B cell (primary cell): ENCODE measurements around the gene ECT2L. TPM values are rescaled to one million over a fixed set of nuclear protein-coding genes. Genes with fewer than 3 reads are reported as not detected.

Source experiments
- ATAC-seq: fragments of 200-7000 bp; cut with Tn5 transposase; one replicate; pipeline ENCODE4 v1.10.0; 2021; ENCODE audit warnings: low read depth, mild to moderate bottlenecking, moderate number of reproducible peaks, moderate library complexity
- CTCF ChIA-PET: fragments of 350-600 bp; sonication (Branson Sonifier 250); formaldehyde crosslinking; loops from one replicate; lab custom pipeline; 2021; ENCODE audit warnings: antibody characterized with exemption, inconsistent platforms; lab: Charles Lee
- POLR2A ChIA-PET: fragments of 350-600 bp; sonication (Branson Sonifier 250); formaldehyde crosslinking; loops from one replicate; lab custom pipeline; 2021; ENCODE audit warnings: antibody characterized with exemption; lab: Charles Lee
- DNase-seq: peaks from one replicate; pipeline ENCODE4 v3.0.0; 2013
- H2AFZ ChIP-seq: 2 replicates; pipeline ENCODE4 v1.6.1; 2012; ENCODE audit warnings: mild to moderate bottlenecking, low read depth, low read length; ENCODE audit not compliant: insufficient read depth, poor library complexity, severe bottlenecking
- H3K27ac ChIP-seq, 2 donors: 1 replicate in 1 of 2; 2 replicates in 1 of 2; pipeline ENCODE4 v1.5.1; 2012 to 2013; ENCODE audit warnings: low read length in 2 of 2, mild to moderate bottlenecking in 2 of 2, moderate library complexity in 1 of 2
- H3K27me3 ChIP-seq, 4 experiments: fragments of 200-600 bp in 1 of 4; sonication (generic) in 1 of 4; replicated peaks in 1 of 4; 1 replicate in 2 of 4; 2 replicates in 2 of 4; pipeline versions ENCODE4 v1.6.1 to v1.7.0; 2013 to 2016; ENCODE audit warnings: low read length in 3 of 4, mild to moderate bottlenecking in 2 of 4, mixed read lengths in 1 of 4, moderate library complexity in 1 of 4; ENCODE audit not compliant: insufficient read depth in 4 of 4, control insufficient read depth in 3 of 4; ENCODE audit errors: control extremely low read depth in 1 of 4
- H3K36me3 ChIP-seq, 2 experiments: replicated peaks in 1 of 2; 1 replicate in 1 of 2; 2 replicates in 1 of 2; pipeline versions ENCODE4 v1.6.1 to v1.7.1; 2013; ENCODE audit warnings: low read length in 1 of 2; ENCODE audit not compliant: insufficient read depth in 2 of 2, control insufficient read depth in 1 of 2; ENCODE audit errors: control extremely low read depth in 1 of 2, extremely low read depth in 1 of 2
- H3K4me1 ChIP-seq, 2 donors: fragments of 200-600 bp in 1 of 2; sonication (generic) in 1 of 2; 1 replicate in 1 of 2; 2 replicates in 1 of 2; pipeline versions ENCODE4 v1.5.1 to v1.6.1; 2013 to 2017; ENCODE audit warnings: low read length in 2 of 2; ENCODE audit not compliant: control insufficient read depth in 2 of 2, insufficient read depth in 2 of 2
- H3K4me2 ChIP-seq: replicated peaks from 2 replicates; pipeline ENCODE3; 2012; ENCODE audit warnings: mild to moderate bottlenecking, low read depth, low read length; ENCODE audit not compliant: poor library complexity, severe bottlenecking
- H3K4me3 ChIP-seq, 5 experiments: fragments of 200-600 bp in 1 of 5; sonication (generic) in 1 of 5; 1 replicate in 3 of 5; 2 replicates in 2 of 5; pipeline versions ENCODE4 v1.5.1 to v1.7.0; 2011 to 2016; ENCODE audit warnings: low read length in 4 of 5, mild to moderate bottlenecking in 4 of 5, low read depth in 2 of 5, control low read depth in 1 of 5, moderate library complexity in 1 of 5; ENCODE audit not compliant: insufficient read depth in 1 of 5; ENCODE audit errors: control extremely low read depth in 1 of 5, extremely low read depth in 1 of 5
- H3K79me2 ChIP-seq: fragments of 200-600 bp; sonication (generic); one replicate; pipeline ENCODE4 v1.6.0; 2016; ENCODE audit warnings: low read length; ENCODE audit not compliant: control insufficient read depth, insufficient read depth
- H3K9ac ChIP-seq: fragments of 200-600 bp; sonication (generic); 2 replicates; pipeline ENCODE4 v1.6.1; 2017; ENCODE audit warnings: mild to moderate bottlenecking, low read length, moderate library complexity
- H3K9me3 ChIP-seq, 3 donors: one replicate each; pipeline versions ENCODE4 v1.6.1 to v1.7.1; 2013; ENCODE audit warnings: low read length in 2 of 3; ENCODE audit not compliant: control insufficient read depth in 2 of 3, insufficient read depth in 1 of 3; ENCODE audit errors: control extremely low read depth in 1 of 3
- H4K20me1 ChIP-seq: 2 replicates; pipeline ENCODE4 v1.6.0; 2012; ENCODE audit warnings: mild to moderate bottlenecking, low read length; ENCODE audit not compliant: insufficient read depth, control insufficient read depth, poor library complexity, severe bottlenecking
- H3K27ac Mint-ChIP-seq: one replicate; pipeline ENCODE4 v1.8.0; 2021; ENCODE audit warnings: mixed read lengths
- H3K27me3 Mint-ChIP-seq: one replicate; pipeline ENCODE4 v1.8.0; 2021; ENCODE audit warnings: mixed read lengths
- H3K4me1 Mint-ChIP-seq: one replicate; pipeline ENCODE4 v1.8.0; 2021; ENCODE audit warnings: mixed read lengths
- H3K4me3 Mint-ChIP-seq: one replicate; pipeline ENCODE4 v1.8.0; 2021; ENCODE audit warnings: mixed read lengths
- H3K9me3 Mint-ChIP-seq: one replicate; pipeline ENCODE4 v1.8.0; 2022; ENCODE audit warnings: mixed read lengths; ENCODE audit not compliant: insufficient read depth
- EZH2 ChIP-seq: IDR thresholded peaks from 2 replicates; pipeline ENCODE4 v1.6.1; 2012; ENCODE audit warnings: borderline replicate concordance, low read depth, mild to moderate bottlenecking, moderate library complexity, low read length; ENCODE audit not compliant: insufficient read depth, poor library complexity, severe bottlenecking
- WGBS: methylation state at CpG from one replicate; pipeline ENCODE4 v1.1.5; 2013; ENCODE audit warnings: missing lambda C conversion rate; ENCODE audit not compliant: insufficient coverage; 5-methylcytosine and 5-hydroxymethylcytosine counted together
- intact Hi-C: fragments of 100-400 bp; cut with micrococcal nuclease; formaldehyde crosslinking; loops from one replicate; pipeline ENCODE4 v1.10.0; 2022
- polyA minus RNA-seq: library from RNA; depleted of rRNA, polyadenylated mRNA; stranded (reverse); fragments of >200 nt; gene quantifications from 2 replicates; pipeline ENCODE4 v1.2.3, GENCODE V29; 2012
- polyA plus RNA-seq: library from polyadenylated mRNA; depleted of rRNA; stranded (reverse); fragments of >200 nt; gene quantifications from 2 replicates; pipeline ENCODE4 v1.2.3, GENCODE V29; 2012
- total RNA-seq, 2 donors: library from RNA; stranded (reverse); fragments of 120-200 nt in 1 of 2; gene quantifications; 1 replicate in 1 of 2; 2 replicates in 1 of 2; pipeline versions ENCODE4 v1.2.3 to v1.2.4, GENCODE V29; 2013 to 2022
- TF ChIP-seq, protein P1 (sequence below): fragments of 200-600 bp; IDR thresholded peaks from one replicate; pipeline ENCODE4 v1.8.0; 2022; ENCODE audit warnings: antibody characterized with exemption, mild to moderate bottlenecking

The ECT2L gene
- total RNA-seq: not detected in 2 replicates
- not detected for total RNA-seq (2013)
- 0.20 TPM in 1 of 2 replicates, not detected in the other for polyA plus RNA-seq
- not detected in 2 replicates for polyA minus RNA-seq

GRCh38 chr6:138795809-138796603, at the start of gene ECT2L:
ECT2L (plus strand) TSS chr6:138796087; CDS start chr6:138813275, 17,188 bp downstream.
- POLR2A ChIA-PET: no interaction called here
- peaks cover 0 to 17% (median 5%) of the 10 kb centered on the region in 4 experiments for H3K27me3 ChIP-seq
- no peak within 1 kb of the TSS for H3K4me3 Mint-ChIP-seq
- H3K79me2 ChIP-seq: no peaks in the 10 kb centered on the region
- H3K9me3 Mint-ChIP-seq: no peaks in the 10 kb centered on the region
- CTCF ChIA-PET: no interaction called here
- TF ChIP-seq, protein P1, sequence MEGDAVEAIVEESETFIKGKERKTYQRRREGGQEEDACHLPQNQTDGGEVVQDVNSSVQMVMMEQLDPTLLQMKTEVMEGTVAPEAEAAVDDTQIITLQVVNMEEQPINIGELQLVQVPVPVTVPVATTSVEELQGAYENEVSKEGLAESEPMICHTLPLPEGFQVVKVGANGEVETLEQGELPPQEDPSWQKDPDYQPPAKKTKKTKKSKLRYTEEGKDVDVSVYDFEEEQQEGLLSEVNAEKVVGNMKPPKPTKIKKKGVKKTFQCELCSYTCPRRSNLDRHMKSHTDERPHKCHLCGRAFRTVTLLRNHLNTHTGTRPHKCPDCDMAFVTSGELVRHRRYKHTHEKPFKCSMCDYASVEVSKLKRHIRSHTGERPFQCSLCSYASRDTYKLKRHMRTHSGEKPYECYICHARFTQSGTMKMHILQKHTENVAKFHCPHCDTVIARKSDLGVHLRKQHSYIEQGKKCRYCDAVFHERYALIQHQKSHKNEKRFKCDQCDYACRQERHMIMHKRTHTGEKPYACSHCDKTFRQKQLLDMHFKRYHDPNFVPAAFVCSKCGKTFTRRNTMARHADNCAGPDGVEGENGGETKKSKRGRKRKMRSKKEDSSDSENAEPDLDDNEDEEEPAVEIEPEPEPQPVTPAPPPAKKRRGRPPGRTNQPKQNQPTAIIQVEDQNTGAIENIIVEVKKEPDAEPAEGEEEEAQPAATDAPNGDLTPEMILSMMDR: no peak
- no peak for TF ChIP-seq EZH2
- peaks cover 3 to 6% of the 10 kb centered on the region in 2 donors for H3K4me1 ChIP-seq
- H3K9ac ChIP-seq: no peak within 1 kb of the TSS
- no peak for ATAC-seq
- H4K20me1 ChIP-seq: no peaks in the 10 kb centered on the region
- H3K27ac Mint-ChIP-seq: no peak within 1 kb of the TSS
- H3K36me3 ChIP-seq: peaks cover 0 to 19% of the 10 kb centered on the region in 2 experiments
- peaks cover 0 to 8% (median 0%) of the 10 kb centered on the region in 3 donors for H3K9me3 ChIP-seq
- H3K27me3 Mint-ChIP-seq: peaks cover 25% of the 10 kb centered on the region
- no peak within 1 kb of the TSS for H2AFZ ChIP-seq
- H3K4me1 Mint-ChIP-seq: peaks cover 5% of the 10 kb centered on the region
- no peak within 1 kb of the TSS for H3K27ac ChIP-seq
- peak; percentile 14 for DNase-seq
- 44% methylated on average over 47 of the region's 50 CpGs for WGBS
- intact Hi-C loops: no loop called here
- no peak within 1 kb of the TSS for H3K4me3 ChIP-seq
- H3K4me2 ChIP-seq: peak within 1 kb of the TSS; percentile 20

GRCh38 chr6:138752017-138752416, 43.9 kb upstream of the ECT2L start:
- Mint-ChIP-seq H3K27me3 (no peaks in the 10 kb centered on the region), H3K4me3 (no peak overlapping the region), H3K4me1 (no peaks in the 10 kb centered on the region), H3K27ac (no peak overlapping the region), H3K9me3 (no peaks in the 10 kb centered on the region)
- WGBS: 100% methylated on average over 1 of the region's 4 CpGs
- ATAC-seq (no peak), DNase-seq (no peak)
- Histone ChIP-seq H3K9ac (no peak overlapping the region), H3K27me3 (no peaks in the 10 kb centered on the region), H2AFZ (no peak overlapping the region), H3K4me2 (no peak overlapping the region), H3K9me3 (no peaks in the 10 kb centered on the region), H3K36me3 (no peaks in the 10 kb centered on the region), H3K27ac (no peak overlapping the region), H3K4me3 (no peak overlapping the region), H4K20me1 (no peaks in the 10 kb centered on the region), H3K4me1 (no peaks in the 10 kb centered on the region), H3K79me2 (no peaks in the 10 kb centered on the region)
- TF ChIP-seq, protein P1: no peak
- TF ChIP-seq EZH2: no peak
- ChIA-PET CTCF (interaction anchor here (1.4 kb wide), 1 partner anchor 14 kb away, joined by 5 read pairs; no protein-coding TSS in a partner anchor), POLR2A (no interaction called here)
- intact Hi-C loops: no loop called here
